GM21390 (cell line): Measurements from ENCODE around the gene USP9X.
"Not testable (repeated sequence)": the region's sequence is repeated elsewhere in the genome, so short reads cannot be mapped to it uniquely, and the experiment has no call there.

Experiments used
- ATAC-seq: cut with Tn5 transposase; IDR thresholded peaks from one replicate; pipeline ENCODE4 v1.9.1; 2021; ENCODE audit not compliant: unreplicated experiment

USP9X gene, protein sequence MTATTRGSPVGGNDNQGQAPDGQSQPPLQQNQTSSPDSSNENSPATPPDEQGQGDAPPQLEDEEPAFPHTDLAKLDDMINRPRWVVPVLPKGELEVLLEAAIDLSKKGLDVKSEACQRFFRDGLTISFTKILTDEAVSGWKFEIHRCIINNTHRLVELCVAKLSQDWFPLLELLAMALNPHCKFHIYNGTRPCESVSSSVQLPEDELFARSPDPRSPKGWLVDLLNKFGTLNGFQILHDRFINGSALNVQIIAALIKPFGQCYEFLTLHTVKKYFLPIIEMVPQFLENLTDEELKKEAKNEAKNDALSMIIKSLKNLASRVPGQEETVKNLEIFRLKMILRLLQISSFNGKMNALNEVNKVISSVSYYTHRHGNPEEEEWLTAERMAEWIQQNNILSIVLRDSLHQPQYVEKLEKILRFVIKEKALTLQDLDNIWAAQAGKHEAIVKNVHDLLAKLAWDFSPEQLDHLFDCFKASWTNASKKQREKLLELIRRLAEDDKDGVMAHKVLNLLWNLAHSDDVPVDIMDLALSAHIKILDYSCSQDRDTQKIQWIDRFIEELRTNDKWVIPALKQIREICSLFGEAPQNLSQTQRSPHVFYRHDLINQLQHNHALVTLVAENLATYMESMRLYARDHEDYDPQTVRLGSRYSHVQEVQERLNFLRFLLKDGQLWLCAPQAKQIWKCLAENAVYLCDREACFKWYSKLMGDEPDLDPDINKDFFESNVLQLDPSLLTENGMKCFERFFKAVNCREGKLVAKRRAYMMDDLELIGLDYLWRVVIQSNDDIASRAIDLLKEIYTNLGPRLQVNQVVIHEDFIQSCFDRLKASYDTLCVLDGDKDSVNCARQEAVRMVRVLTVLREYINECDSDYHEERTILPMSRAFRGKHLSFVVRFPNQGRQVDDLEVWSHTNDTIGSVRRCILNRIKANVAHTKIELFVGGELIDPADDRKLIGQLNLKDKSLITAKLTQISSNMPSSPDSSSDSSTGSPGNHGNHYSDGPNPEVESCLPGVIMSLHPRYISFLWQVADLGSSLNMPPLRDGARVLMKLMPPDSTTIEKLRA (N-terminal part only)

DNA sequence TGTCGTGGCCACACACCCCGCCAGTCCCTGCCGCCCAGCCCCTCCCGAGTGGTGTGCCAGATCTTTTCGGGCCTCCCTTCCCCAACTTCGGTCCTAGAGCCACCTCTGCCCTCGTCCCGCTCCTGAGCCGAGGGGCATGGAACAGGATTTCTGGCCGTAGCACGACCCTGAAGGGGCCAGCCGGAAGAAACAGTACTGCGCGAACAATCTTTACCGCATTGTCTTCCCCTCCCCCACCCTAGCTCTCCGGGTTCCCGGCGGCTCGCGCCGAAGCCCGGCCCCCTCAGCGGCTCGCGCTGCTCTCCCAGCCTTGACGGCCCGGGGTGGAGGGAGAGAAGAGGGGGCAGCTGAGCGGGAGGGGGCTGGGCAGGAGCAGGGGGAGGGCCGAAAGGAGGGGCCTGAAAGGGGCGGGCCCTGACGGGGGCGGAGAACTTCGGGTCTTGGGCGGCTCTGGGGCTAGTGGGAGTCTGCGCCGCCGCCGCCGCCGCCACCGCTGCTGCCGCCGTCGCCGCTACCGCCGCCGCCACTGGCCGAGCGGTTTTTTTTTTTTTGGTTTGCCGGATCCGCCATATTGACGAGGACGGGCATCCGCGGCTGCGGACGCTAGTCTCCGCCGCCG lies at the start of gene USP9X:
USP9X (plus strand) TSS at position 553 of the 619 bp plus-strand sequence. CDS start 38,184 bp downstream, outside the sequence.
- ATAC-seq = peak; percentile 54

DNA sequence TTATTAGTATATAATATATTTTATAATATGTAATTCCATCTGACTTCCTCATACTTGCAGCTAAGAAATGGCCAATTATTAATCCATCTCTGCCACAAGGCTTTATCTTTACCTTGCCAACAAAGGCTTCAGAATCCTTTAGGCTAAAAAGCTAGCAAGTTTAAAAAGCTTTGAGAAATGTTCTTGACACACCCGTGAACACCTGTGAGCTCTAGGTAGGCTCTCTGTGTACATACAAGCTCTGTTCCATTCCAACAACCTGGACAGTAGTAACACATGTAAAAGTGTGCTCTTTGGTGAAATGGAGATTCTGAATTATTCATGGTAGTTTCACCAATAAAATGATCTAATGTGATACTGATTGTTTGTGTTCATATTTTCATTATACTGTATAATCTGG lies 49.7 kb upstream of the USP9X start:
- ATAC-seq = no peak

GRCh38 chrX:41036668-41037326 lies 48.4 kb upstream of the USP9X start:
- no peak for ATAC-seq

DNA sequence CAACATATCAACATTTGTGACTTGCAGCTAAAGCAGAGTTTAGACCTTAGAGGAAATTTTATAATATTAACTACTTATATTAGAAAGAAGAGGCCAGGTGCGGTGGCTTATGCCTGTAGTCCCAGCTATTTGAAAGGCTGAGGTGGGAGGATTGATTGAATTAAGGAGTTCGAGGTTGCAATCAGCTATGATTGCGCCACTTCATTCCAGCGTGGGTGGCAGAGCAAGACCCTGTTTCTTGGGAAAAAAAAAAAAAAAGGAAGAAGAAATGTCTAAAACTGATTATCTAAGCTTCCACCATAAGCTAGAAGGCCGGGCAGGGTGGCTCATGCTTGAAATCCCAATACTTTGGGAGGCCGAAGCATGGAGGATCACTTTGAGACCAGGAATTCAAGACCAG lies 42.0 kb upstream of the USP9X start:
- ATAC-seq = no peak

GRCh38 chrX:41043674-41044345 lies 41.4 kb upstream of the USP9X start:
- no peak for ATAC-seq

- ATAC-seq = no peak
Observed at GRCh38 chrX:41045960-41046567, 39.2 kb upstream of the USP9X start.

DNA sequence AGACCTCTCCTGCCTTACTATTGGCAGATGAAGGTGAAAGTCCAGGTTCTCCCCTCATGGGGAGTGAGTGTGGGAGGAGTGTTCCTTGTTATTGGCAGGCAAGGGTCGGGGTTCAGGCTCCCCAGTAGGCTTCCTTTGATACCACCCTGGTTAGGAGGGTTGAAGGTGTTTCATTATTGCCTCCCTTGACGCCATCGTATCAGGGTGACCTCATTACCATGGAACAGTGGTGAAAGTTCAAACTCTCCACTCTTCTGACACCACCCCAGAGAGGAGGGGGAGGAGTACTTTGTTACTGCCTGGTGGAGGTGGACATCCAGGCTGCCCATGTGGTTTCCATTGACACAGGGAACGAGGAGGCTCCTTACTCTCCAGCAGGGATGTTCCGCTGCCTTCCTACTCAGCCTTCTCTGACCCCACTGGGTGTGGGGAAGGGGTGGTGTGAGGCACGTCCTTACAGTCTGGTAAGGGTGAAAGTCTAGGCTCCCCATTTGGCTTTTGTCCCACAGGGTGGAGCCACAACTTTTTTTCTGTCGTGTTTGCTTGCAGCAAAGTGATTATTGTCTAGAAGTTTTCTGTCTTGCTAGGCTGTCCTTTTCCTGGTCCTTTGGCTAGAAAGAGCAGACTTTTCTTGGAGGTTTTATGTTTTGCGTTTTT lies 37.2 kb upstream of the USP9X start:
- ATAC-seq = no peak

DNA sequence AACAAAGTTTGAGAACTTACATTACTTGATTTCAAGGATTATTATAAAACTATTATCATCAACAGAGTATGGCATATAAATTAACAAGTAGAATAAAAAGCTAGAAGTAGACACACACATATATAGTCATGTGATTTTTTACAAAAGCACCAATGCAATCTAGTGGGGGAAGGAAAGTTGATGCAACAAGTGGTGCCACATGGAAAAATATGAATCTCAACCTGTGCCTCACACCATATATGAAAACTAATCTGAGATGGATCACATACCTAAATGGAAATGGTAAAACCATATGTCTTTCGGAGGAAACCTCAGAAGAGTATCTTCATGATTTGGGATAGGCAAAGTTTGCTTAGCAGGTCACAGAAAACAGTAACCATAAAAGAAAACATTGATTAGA lies 34.9 kb upstream of the USP9X start:
- ATAC-seq = no peak

DNA sequence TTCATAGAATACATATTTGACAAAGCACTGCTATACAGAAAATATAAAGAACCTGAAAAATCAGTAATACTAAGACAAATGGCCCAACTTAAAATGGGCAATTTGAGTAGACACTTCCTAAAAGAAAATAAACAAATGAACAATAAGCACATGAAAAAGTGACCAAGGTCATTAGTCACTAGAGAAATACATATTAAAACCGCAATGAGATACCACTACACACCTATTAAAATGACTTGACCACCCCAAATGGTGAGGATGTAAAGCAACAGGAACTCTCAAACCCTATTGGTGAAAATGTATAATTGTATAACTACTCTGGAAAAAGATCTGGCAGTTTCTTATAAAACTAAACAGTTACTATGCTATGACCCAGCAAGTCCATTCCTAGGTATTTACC lies 34.0 kb upstream of the USP9X start:
- ATAC-seq = no peak

DNA sequence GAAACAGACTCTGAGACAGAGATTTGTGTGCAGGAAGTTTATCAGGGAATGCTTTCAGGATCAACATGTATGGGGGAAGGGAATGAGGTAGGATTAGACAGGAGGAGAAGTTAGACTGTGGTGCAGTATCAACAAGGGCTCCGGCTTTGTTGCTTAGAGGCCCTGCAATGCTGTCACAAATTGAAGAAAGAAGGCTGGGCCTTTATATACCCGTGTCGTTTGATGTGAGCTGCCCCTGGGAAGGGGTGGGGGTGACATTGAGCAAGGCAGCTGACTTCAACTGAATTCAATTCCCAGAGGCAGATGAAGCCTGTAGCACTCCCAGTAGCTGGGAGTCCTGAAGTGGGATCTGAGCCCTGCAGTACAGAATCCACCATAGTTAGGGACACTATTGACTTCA lies 29.5 kb upstream of the USP9X start:
- no peak for ATAC-seq

DNA sequence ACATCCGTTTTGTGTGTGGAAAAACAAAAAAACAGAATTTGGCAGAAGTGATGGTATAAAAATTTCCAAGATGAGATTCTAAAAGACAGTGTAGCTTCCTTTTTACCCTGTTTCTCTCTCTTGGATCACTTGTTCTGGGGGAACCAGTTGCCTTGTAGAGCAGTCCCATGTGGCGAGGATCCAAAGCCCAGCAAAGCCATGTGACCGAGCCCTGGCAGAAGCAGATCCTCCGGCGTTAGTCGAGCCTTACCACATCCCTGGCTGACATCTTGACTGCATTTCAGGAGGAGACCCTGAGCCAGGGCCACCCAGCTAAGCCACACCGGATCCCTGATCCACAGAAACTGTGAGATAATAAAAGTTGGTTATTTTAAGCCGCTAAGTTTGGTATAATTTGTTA lies 22.0 kb upstream of the USP9X start:
- ATAC-seq = not testable (repeated sequence)

- no peak for ATAC-seq
Observed at GRCh38 chrX:41064018-41064417, 21.2 kb upstream of the USP9X start.

DNA sequence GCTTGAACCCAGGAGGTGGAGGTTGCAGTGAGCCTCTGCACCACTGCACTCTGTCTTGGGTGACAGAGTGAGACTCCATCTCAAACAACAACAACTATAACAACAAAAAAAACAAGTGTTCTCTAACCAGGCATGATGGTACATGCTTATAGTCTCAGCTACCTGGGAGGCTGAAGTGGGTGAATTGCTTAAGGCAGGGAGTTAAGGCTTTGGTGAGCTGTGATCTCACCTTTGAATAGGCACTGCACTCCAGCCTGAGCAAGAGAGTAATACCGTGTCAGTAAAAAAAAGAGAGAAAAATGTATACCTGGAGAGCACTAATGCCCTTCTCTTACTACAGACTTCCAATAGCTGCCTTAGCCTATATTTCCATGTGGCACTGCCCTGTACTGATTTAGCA lies 18.9 kb upstream of the USP9X start:
- no peak for ATAC-seq

- ATAC-seq = no peak
Observed at GRCh38 chrX:41066969-41067368, 18.3 kb upstream of the USP9X start.

- no peak for ATAC-seq
Observed at GRCh38 chrX:41067721-41068120, 17.5 kb upstream of the USP9X start.

- no peak for ATAC-seq
Observed at GRCh38 chrX:41076742-41077141, 8.5 kb upstream of the USP9X start.

DNA sequence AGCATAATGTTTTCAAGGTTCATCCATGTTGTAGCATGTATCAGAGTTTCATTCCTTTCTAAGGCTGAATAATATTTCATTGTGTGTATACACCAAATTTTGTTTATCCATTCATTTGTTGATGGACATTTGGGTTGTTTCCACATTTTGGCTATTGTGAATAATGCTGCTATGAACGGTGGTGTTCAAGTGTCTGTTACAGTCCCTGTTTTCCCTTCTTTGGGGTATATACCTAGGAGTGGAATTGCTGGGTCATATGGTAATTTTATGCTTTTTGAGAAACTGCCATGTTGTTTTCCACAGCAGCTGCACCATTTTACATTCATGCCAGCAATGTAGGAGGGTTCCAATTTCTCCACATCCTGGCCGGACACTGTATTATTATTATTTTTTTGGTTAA lies 3.4 kb upstream of the USP9X start:
- no peak for ATAC-seq

DNA sequence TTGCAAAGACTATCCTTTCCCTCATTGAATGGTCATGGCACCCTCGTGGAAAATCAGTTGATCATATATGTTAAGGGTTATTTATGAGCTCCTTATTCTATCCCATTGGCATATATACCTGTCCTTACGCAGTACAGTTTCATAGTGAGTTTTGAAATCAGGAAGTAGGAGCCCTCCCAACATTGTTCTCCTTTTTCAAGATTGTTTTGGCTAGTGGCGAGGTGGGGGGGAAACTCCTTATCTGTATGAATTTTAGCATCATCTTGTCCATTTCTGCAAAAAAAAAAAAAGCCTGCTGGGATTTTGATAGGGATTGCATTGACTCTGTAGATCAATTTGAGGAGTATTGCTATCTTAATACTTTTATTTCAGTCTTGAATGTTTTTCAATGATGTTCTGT lies 2.5 kb upstream of the USP9X start:
- ATAC-seq = no peak
